HEK293 (cell line): ENCODE data around the gene SLC25A41.
"Not testable (repeated sequence)": the region's sequence is repeated elsewhere in the genome, so short reads cannot be mapped to it uniquely, and the experiment has no call there.

Experiments
- CTCF ChIA-PET: fragments of 350-600 bp; formaldehyde crosslinking; extraction: SDS; loops from one replicate; lab custom pipeline; 2021; ENCODE audit warnings: antibody characterized with exemption; lab: Yijun Ruan, JAX
- POLR2A ChIA-PET: fragments of 300-600 bp; formaldehyde crosslinking; extraction: SDS; loops from one replicate; lab custom pipeline; 2020; ENCODE audit warnings: antibody characterized with exemption, inconsistent platforms; lab: Yijun Ruan, JAX
- H3K27ac ChIP-seq: fragments of 200-500 bp; sonication (Bioruptor generic); 2 replicates; pipeline ENCODE4 v1.5.1; 2014; ENCODE audit warnings: low read depth, low read length, control low read depth, inconsistent platforms; ENCODE audit errors: extremely low read depth
- H3K36me3 ChIP-seq, 2 experiments: fragments of 200-500 bp in 1 of 2; sonication (Bioruptor generic) in 1 of 2; 1 replicate in 1 of 2; 2 replicates in 1 of 2; pipeline ENCODE4 v1.5.1; 2014 to 2017; ENCODE audit warnings: inconsistent platforms in 2 of 2, low read length in 2 of 2; ENCODE audit not compliant: control insufficient read depth in 2 of 2, insufficient read depth in 1 of 2
- H3K4me1 ChIP-seq: fragments of 200-500 bp; sonication (Bioruptor generic); 2 replicates; pipeline ENCODE4 v1.5.1; 2014; ENCODE audit warnings: mild to moderate bottlenecking, low read length, inconsistent platforms; ENCODE audit not compliant: control insufficient read depth, insufficient read depth
- H3K4me3 ChIP-seq: 2 replicates; pipeline ENCODE4 v1.5.1; 2011; ENCODE audit warnings: low read depth, mild to moderate bottlenecking, control low read depth, low read length, moderate library complexity
- H3K9me3 ChIP-seq: fragments of 200-500 bp; sonication (Bioruptor generic); 2 replicates; pipeline ENCODE4 v1.5.1; 2014; ENCODE audit warnings: low read depth, low read length, inconsistent platforms; ENCODE audit not compliant: control insufficient read depth, insufficient read depth
- GLI2 ChIP-seq: fragments of 450-650 bp; formaldehyde crosslinking; IDR thresholded peaks from 2 replicates; pipeline ENCODE4; 2017; ENCODE audit warnings: missing biosample characterization, missing genetic modification characterization, low read depth, borderline replicate concordance
- WT1 ChIP-seq: fragments of 450-650 bp; formaldehyde crosslinking; IDR thresholded peaks from 2 replicates; pipeline ENCODE4 v1.5.1; 2016; ENCODE audit warnings: missing biosample characterization, missing genetic modification characterization
- ZFP37 ChIP-seq: fragments of 450-650 bp; formaldehyde crosslinking; IDR thresholded peaks from 2 replicates; pipeline ENCODE4 v1.5.1; 2016; ENCODE audit warnings: missing biosample characterization, missing genetic modification characterization
- ZNF121 ChIP-seq: fragments of 450-650 bp; formaldehyde crosslinking; IDR thresholded peaks from 2 replicates; pipeline ENCODE4 v1.5.1; 2016; ENCODE audit warnings: missing biosample characterization, missing genetic modification characterization
- ZNF140 ChIP-seq: fragments of 450-650 bp; formaldehyde crosslinking; IDR thresholded peaks from 2 replicates; pipeline ENCODE4 v1.5.1; 2016; ENCODE audit warnings: missing biosample characterization, missing genetic modification characterization
- ZNF175 ChIP-seq: fragments of 450-650 bp; formaldehyde crosslinking; IDR thresholded peaks from 2 replicates; pipeline ENCODE4 v1.5.1; 2016; ENCODE audit warnings: missing biosample characterization, missing genetic modification characterization
- ZNF19 ChIP-seq: fragments of 450-650 bp; formaldehyde crosslinking; IDR thresholded peaks from 2 replicates; pipeline ENCODE4; 2016; ENCODE audit warnings: missing biosample characterization, missing genetic modification characterization, low read depth
- ZNF274 ChIP-seq, 2 experiments: fragments of 200-500 bp in 1 of 2; fragments of 450-650 bp in 1 of 2; sonication (Bioruptor generic) in 1 of 2; formaldehyde crosslinking in 1 of 2; IDR thresholded peaks; 2 replicates each; pipeline versions ENCODE4 v1.5.1 to v1.6.1; 2014 to 2016; ENCODE audit warnings: borderline replicate concordance in 1 of 2, inconsistent platforms in 1 of 2, low read length in 1 of 2, missing biosample characterization in 1 of 2, missing genetic modification characterization in 1 of 2
- ZNF354C ChIP-seq: fragments of 450-650 bp; formaldehyde crosslinking; IDR thresholded peaks from 2 replicates; pipeline ENCODE4 v1.5.1; 2016; ENCODE audit warnings: missing biosample characterization, missing genetic modification characterization, low read depth, borderline replicate concordance
- ZNF394 ChIP-seq: fragments of 450-650 bp; formaldehyde crosslinking; IDR thresholded peaks from 2 replicates; pipeline ENCODE4 v1.5.1; 2016; ENCODE audit warnings: missing biosample characterization, missing genetic modification characterization, mild to moderate bottlenecking, moderate library complexity, borderline replicate concordance
- ZNF530 ChIP-seq: fragments of 450-650 bp; formaldehyde crosslinking; IDR thresholded peaks from 2 replicates; pipeline ENCODE4 v1.5.1; 2016; ENCODE audit warnings: low read depth, missing biosample characterization, missing genetic modification characterization
- ZNF558 ChIP-seq: fragments of 450-650 bp; formaldehyde crosslinking; IDR thresholded peaks from 2 replicates; pipeline ENCODE4 v1.5.1; 2016; ENCODE audit warnings: missing biosample characterization, missing genetic modification characterization
- ZNF560 ChIP-seq: fragments of 450-650 bp; formaldehyde crosslinking; IDR thresholded peaks from 2 replicates; pipeline ENCODE4 v1.5.1; 2017; ENCODE audit warnings: missing biosample characterization, missing genetic modification characterization, borderline replicate concordance
- ZNF629 ChIP-seq: fragments of 450-650 bp; formaldehyde crosslinking; IDR thresholded peaks from 2 replicates; pipeline ENCODE4 v1.5.1; 2017; ENCODE audit warnings: missing biosample characterization, missing genetic modification characterization
- ZNF654 ChIP-seq: fragments of 450-650 bp; formaldehyde crosslinking; IDR thresholded peaks from 2 replicates; pipeline ENCODE4 v1.5.1; 2016; ENCODE audit warnings: low read depth, missing biosample characterization, missing genetic modification characterization
- ZNF791 ChIP-seq: fragments of 450-650 bp; formaldehyde crosslinking; IDR thresholded peaks from 2 replicates; pipeline ENCODE4 v1.5.1; 2016; ENCODE audit warnings: missing biosample characterization, missing genetic modification characterization
- ZNF792 ChIP-seq: fragments of 450-650 bp; formaldehyde crosslinking; IDR thresholded peaks from 2 replicates; pipeline ENCODE4 v1.5.1; 2016; ENCODE audit warnings: missing biosample characterization, missing genetic modification characterization
- TF ChIP-seq, protein P1 (sequence below): fragments of 450-650 bp; formaldehyde crosslinking; IDR thresholded peaks from 2 replicates; pipeline ENCODE4 v1.5.1; 2016; ENCODE audit warnings: missing biosample characterization, missing genetic modification characterization
- TF ChIP-seq, protein P2 (sequence below): fragments of 450-650 bp; formaldehyde crosslinking; IDR thresholded peaks from 2 replicates; pipeline ENCODE4 v1.5.1; 2016; ENCODE audit warnings: missing biosample characterization, missing genetic modification characterization
- TF ChIP-seq, protein P3 (sequence below): fragments of 450-650 bp; formaldehyde crosslinking; IDR thresholded peaks from 2 replicates; pipeline ENCODE4 v1.5.1; 2016; ENCODE audit warnings: missing biosample characterization, missing genetic modification characterization
- TF ChIP-seq, protein P4 (sequence below): fragments of 450-650 bp; formaldehyde crosslinking; conservative IDR thresholded peaks from 2 replicates; pipeline ENCODE4 v1.5.1; 2016; ENCODE audit warnings: low read depth, missing biosample characterization, missing genetic modification characterization
- TF ChIP-seq, protein P5 (sequence below): fragments of 450-650 bp; formaldehyde crosslinking; IDR thresholded peaks from 2 replicates; pipeline ENCODE4 v1.5.1; 2016; ENCODE audit warnings: missing biosample characterization, missing genetic modification characterization

Gene SLC25A41

DNA sequence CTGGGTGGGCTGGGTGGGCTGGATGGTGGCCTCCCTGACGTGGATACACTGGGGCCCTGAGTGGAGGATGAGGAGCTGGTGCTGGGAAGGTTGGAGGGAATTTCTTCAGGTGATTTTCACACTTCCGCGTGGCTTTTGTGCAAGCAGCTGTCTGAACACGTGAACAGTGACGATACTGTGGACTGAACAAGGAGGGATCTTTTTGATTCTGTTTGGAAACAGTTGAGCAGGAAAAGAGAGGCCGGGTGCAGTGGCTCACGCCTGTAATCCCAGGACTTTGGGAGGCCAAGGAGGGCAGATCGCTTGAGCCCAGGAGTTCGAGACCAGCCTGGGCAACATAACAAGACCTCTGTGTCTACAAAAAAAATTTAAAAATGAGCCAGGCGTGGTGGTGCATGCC, 31.5 kb downstream of the SLC25A41 start:
- no peaks in the 10 kb centered on the region for H3K4me1 ChIP-seq
- TF ChIP-seq ZNF530 (tag by site-specific recombination) (no peak), ZNF792 (no peak), WT1 (tag by site-specific recombination) (no peak), ZNF274 (IDR thresholded peaks at IDR 0.05; ENCODE audit: low read length) (no peak), ZNF274 (tag by site-specific recombination; IDR thresholded peaks at IDR 0.05; ENCODE audit: borderline replicate concordance) (no peak), ZNF175 (no peak)
- TF ChIP-seq, protein P1, sequence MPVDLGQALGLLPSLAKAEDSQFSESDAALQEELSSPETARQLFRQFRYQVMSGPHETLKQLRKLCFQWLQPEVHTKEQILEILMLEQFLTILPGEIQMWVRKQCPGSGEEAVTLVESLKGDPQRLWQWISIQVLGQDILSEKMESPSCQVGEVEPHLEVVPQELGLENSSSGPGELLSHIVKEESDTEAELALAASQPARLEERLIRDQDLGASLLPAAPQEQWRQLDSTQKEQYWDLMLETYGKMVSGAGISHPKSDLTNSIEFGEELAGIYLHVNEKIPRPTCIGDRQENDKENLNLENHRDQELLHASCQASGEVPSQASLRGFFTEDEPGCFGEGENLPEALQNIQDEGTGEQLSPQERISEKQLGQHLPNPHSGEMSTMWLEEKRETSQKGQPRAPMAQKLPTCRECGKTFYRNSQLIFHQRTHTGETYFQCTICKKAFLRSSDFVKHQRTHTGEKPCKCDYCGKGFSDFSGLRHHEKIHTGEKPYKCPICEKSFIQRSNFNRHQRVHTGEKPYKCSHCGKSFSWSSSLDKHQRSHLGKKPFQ (tag by site-specific recombination): no peak
- H3K36me3 ChIP-seq: no peaks in the 10 kb centered on the region
- POLR2A ChIA-PET: no interaction called here
- H3K4me3 ChIP-seq: no peak overlapping the region
- no peaks in the 10 kb centered on the region for H3K9me3 ChIP-seq
- CTCF ChIA-PET: interaction anchor here (0.6 kb wide), 1 partner anchor 92 kb away, joined by 3 read pairs; no protein-coding TSS in a partner anchor
- no peak overlapping the region for H3K27ac ChIP-seq

DNA sequence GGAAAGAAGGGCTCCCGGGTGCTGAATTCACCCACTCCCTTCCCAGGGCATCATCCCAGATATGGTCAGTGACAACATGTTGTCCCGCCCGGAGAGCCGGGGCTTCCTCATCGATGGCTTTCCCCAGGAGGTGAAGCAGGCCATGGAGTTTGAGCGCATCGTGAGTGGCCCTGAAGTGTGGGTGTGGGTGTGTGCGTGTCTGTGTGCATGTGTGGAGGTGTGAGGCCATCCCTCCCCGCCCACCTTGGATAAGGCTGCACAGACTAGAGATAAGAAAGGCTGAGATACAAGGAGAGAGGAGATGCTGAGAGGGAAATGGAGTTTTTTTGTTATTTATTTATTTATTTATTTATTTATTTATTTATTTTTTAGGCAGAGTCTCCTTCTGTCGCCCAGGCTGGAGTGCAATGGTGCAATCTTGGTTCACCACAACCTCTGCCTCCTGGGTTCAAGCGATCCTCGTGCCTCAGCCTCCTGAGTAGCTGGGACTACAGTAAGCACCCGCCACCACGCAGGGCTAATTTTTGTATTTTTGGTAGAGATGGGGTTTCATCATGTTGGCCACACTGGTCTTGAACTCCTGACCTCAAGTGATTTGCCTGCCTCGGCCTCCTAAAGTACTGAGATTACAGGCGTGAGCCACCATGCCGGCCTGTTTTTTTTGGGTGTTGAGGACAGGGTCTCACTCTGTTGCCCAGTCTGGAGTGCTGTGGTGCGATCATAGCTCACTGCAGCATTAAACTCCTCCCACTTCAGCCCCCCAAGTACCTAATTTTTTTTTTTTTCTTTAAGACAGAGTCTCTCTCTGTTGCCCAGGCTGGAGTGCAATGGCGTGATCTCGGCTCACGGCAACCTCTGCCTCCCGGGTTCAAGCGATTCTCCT, 33.3 kb downstream of the SLC25A41 start:
- POLR2A ChIA-PET, H3K36me3 ChIP-seq, H3K27ac ChIP-seq, CTCF ChIA-PET, H3K9me3 ChIP-seq, H3K4me3 ChIP-seq, H3K4me1 ChIP-seq: not testable (repeated sequence)
- TF ChIP-seq, protein P2, sequence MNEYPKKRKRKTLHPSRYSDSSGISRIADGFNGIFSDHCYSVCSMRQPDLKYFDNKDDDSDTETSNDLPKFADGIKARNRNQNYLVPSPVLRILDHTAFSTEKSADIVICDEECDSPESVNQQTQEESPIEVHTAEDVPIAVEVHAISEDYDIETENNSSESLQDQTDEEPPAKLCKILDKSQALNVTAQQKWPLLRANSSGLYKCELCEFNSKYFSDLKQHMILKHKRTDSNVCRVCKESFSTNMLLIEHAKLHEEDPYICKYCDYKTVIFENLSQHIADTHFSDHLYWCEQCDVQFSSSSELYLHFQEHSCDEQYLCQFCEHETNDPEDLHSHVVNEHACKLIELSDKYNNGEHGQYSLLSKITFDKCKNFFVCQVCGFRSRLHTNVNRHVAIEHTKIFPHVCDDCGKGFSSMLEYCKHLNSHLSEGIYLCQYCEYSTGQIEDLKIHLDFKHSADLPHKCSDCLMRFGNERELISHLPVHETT (tag by site-specific recombination): peak; percentile 55; the same call in 1 of the 2 replicates
- peak; percentile 96 for TF ChIP-seq ZNF394 (tag by site-specific recombination)
- TF ChIP-seq, protein P3, sequence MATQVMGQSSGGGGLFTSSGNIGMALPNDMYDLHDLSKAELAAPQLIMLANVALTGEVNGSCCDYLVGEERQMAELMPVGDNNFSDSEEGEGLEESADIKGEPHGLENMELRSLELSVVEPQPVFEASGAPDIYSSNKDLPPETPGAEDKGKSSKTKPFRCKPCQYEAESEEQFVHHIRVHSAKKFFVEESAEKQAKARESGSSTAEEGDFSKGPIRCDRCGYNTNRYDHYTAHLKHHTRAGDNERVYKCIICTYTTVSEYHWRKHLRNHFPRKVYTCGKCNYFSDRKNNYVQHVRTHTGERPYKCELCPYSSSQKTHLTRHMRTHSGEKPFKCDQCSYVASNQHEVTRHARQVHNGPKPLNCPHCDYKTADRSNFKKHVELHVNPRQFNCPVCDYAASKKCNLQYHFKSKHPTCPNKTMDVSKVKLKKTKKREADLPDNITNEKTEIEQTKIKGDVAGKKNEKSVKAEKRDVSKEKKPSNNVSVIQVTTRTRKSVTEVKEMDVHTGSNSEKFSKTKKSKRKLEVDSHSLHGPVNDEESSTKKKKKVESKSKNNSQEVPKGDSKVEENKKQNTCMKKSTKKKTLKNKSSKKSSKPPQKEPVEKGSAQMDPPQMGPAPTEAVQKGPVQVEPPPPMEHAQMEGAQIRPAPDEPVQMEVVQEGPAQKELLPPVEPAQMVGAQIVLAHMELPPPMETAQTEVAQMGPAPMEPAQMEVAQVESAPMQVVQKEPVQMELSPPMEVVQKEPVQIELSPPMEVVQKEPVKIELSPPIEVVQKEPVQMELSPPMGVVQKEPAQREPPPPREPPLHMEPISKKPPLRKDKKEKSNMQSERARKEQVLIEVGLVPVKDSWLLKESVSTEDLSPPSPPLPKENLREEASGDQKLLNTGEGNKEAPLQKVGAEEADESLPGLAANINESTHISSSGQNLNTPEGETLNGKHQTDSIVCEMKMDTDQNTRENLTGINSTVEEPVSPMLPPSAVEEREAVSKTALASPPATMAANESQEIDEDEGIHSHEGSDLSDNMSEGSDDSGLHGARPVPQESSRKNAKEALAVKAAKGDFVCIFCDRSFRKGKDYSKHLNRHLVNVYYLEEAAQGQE (tag by site-specific recombination): peak; percentile 61; the same call in 1 of the 2 replicates
- peak; percentile 23; the same call in 1 of the 2 replicates for TF ChIP-seq GLI2
- peak; percentile 49; the same call in 1 of the 2 replicates for TF ChIP-seq ZNF140 (tag by site-specific recombination)
- TF ChIP-seq ZNF791 (tag by site-specific recombination): 0 out of 2 replicates have a peak, but pooled peaks have one; percentile 29
- TF ChIP-seq ZFP37: 0 out of 2 replicates have a peak, but pooled peaks have one; percentile 35
- 0 out of 2 replicates have a peak, but pooled peaks have one; percentile 36 for TF ChIP-seq ZNF354C (tag by site-specific recombination)
- TF ChIP-seq ZNF629 (tag by site-specific recombination): peak; percentile 35; the same call in 1 of the 2 replicates
- TF ChIP-seq, protein P4, sequence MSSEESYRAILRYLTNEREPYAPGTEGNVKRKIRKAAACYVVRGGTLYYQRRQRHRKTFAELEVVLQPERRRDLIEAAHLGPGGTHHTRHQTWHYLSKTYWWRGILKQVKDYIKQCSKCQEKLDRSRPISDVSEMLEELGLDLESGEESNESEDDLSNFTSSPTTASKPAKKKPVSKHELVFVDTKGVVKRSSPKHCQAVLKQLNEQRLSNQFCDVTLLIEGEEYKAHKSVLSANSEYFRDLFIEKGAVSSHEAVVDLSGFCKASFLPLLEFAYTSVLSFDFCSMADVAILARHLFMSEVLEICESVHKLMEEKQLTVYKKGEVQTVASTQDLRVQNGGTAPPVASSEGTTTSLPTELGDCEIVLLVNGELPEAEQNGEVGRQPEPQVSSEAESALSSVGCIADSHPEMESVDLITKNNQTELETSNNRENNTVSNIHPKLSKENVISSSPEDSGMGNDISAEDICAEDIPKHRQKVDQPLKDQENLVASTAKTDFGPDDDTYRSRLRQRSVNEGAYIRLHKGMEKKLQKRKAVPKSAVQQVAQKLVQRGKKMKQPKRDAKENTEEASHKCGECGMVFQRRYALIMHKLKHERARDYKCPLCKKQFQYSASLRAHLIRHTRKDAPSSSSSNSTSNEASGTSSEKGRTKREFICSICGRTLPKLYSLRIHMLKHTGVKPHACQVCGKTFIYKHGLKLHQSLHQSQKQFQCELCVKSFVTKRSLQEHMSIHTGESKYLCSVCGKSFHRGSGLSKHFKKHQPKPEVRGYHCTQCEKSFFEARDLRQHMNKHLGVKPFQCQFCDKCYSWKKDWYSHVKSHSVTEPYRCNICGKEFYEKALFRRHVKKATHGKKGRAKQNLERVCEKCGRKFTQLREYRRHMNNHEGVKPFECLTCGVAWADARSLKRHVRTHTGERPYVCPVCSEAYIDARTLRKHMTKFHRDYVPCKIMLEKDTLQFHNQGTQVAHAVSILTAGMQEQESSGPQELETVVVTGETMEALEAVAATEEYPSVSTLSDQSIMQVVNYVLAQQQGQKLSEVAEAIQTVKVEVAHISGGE: peak; percentile 69
- TF ChIP-seq, protein P5, sequence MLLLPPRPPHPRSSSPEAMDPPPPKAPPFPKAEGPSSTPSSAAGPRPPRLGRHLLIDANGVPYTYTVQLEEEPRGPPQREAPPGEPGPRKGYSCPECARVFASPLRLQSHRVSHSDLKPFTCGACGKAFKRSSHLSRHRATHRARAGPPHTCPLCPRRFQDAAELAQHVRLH: peak; percentile 24; the same call in 1 of the 2 replicates
- TF ChIP-seq ZNF654 (tag by site-specific recombination): peak; percentile 31; the same call in 1 of the 2 replicates
- TF ChIP-seq ZNF19 (tag by site-specific recombination): peak; percentile 79; the same call in 1 of the 2 replicates
- TF ChIP-seq ZNF558 (tag by site-specific recombination): 0 out of 2 replicates have a peak, but pooled peaks have one; percentile 60
- TF ChIP-seq ZNF560 (tag by site-specific recombination): peak; percentile 81
- 0 out of 2 replicates have a peak, but pooled peaks have one; percentile 35 for TF ChIP-seq ZNF121 (tag by site-specific recombination)
